Measurements from ENCODE around the gene SETD7.

The SETD7 gene

GRCh38 chr4:139554642-139554892, 1.5 kb downstream of the SETD7 start:
- H3K9ac ChIP-seq, result no peak overlapping the region
- peak overlapping the region; percentile 91 for H3K4me2 ChIP-seq (ENCODE audit: low read length)
- H3K27ac ChIP-seq, result peak overlapping the region; percentile 88
- H3K79me2 ChIP-seq, result no peaks in the 10 kb centered on the region
- no peak for TF ChIP-seq CTCF (IDR thresholded peaks at IDR 0.05)
- peak overlapping the region; percentile 77 for H3K4me3 ChIP-seq (ENCODE audit: low read depth, low read length)
- no peaks in the 10 kb centered on the region for H3K9me3 ChIP-seq (ENCODE audit: control insufficient read depth, low read length)
- no peaks in the 10 kb centered on the region for H3K36me3 ChIP-seq (ENCODE audit: control insufficient read depth, insufficient read depth, low read length)
- H2AFZ ChIP-seq, result peak overlapping the region; percentile 94
- peaks cover 14% of the 10 kb centered on the region for H3K4me1 ChIP-seq
- no peaks in the 10 kb centered on the region for H3K27me3 ChIP-seq (ENCODE audit: control insufficient read depth, insufficient read depth, low read length)

- H3K79me2 ChIP-seq, result no peaks in the 10 kb centered on the region
- H3K4me1 ChIP-seq, result peaks cover 14% of the 10 kb centered on the region
- no peaks in the 10 kb centered on the region for H3K9me3 ChIP-seq (ENCODE audit: control insufficient read depth, low read length)
- TF ChIP-seq CTCF (IDR thresholded peaks at IDR 0.05), result no peak
- H3K4me2 ChIP-seq (ENCODE audit: low read length), result peak overlapping the region; percentile 91
- no peak overlapping the region for H3K9ac ChIP-seq
- peak overlapping the region; percentile 77 for H3K4me3 ChIP-seq (ENCODE audit: low read depth, low read length)
- no peaks in the 10 kb centered on the region for H3K27me3 ChIP-seq (ENCODE audit: control insufficient read depth, insufficient read depth, low read length)
- H2AFZ ChIP-seq, result no peak overlapping the region
- peak overlapping the region; percentile 88 for H3K27ac ChIP-seq
- no peaks in the 10 kb centered on the region for H3K36me3 ChIP-seq (ENCODE audit: control insufficient read depth, insufficient read depth, low read length)
Measured at GRCh38 chr4:139553751-139554641, 2.0 kb downstream of the SETD7 start.

GRCh38 chr4:139552517-139553307, 3.3 kb downstream of the SETD7 start:
- Histone ChIP-seq H3K79me2 (no peaks in the 10 kb centered on the region), H3K9ac (no peak overlapping the region)
- no peak for TF ChIP-seq CTCF (IDR thresholded peaks at IDR 0.05)

GRCh38 chr4:139550724-139551429, 5.1 kb downstream of the SETD7 start:
- Histone ChIP-seq H2AFZ (no peak overlapping the region), H3K27me3 (ENCODE audit: control insufficient read depth, insufficient read depth, low read length) (no peaks in the 10 kb centered on the region), H3K79me2 (no peaks in the 10 kb centered on the region), H3K9ac (no peak overlapping the region), H3K4me1 (peaks cover 10% of the 10 kb centered on the region), H3K4me2 (ENCODE audit: low read length) (no peak overlapping the region), H3K9me3 (ENCODE audit: control insufficient read depth, low read length) (no peaks in the 10 kb centered on the region), H3K27ac (no peak overlapping the region), H3K4me3 (ENCODE audit: low read depth, low read length) (no peak overlapping the region), H3K36me3 (ENCODE audit: control insufficient read depth, insufficient read depth, low read length) (no peaks in the 10 kb centered on the region)
- TF ChIP-seq CTCF (IDR thresholded peaks at IDR 0.05), result no peak

More at GRCh38 chr4:139552517-139553307, 3.3 kb downstream of the SETD7 start:
- no peak overlapping the region for H2AFZ ChIP-seq
- H3K27ac ChIP-seq, result peak overlapping the region; percentile 15
- H3K36me3 ChIP-seq (ENCODE audit: control insufficient read depth, insufficient read depth, low read length), result no peaks in the 10 kb centered on the region
- H3K9me3 ChIP-seq (ENCODE audit: control insufficient read depth, low read length), result no peaks in the 10 kb centered on the region
- H3K27me3 ChIP-seq (ENCODE audit: control insufficient read depth, insufficient read depth, low read length), result no peaks in the 10 kb centered on the region
- no peak overlapping the region for H3K4me2 ChIP-seq (ENCODE audit: low read length)
- peak overlapping the region; percentile 8 for H3K4me3 ChIP-seq (ENCODE audit: low read depth, low read length)
- H3K4me1 ChIP-seq, result peaks cover 10% of the 10 kb centered on the region
